Measurements from ENCODE around the gene BLOC1S3. TPM values are rescaled to one million over a fixed set of nuclear protein-coding genes. Genes with fewer than 3 reads are reported as not detected.
A peak's percentile ranks its signal among the peaks of the same experiment; 100 is the strongest.

BLOC1S3 gene
- total and polyA plus RNA-seq, 11 donors = 2.0 to 8.1 (median 4.8) TPM

GRCh38 chr19:45151320-45151719 lies 27.3 kb upstream of the BLOC1S3 start:
- H3K4me1 ChIP-seq = peaks cover 14 to 30% (median 25%) of the 10 kb centered on the region in 12 donors
- no peaks in the 10 kb centered on the region for H3K9me3 ChIP-seq
- no peak overlapping the region for H3K4me3 ChIP-seq
- peaks cover 3 to 32% (median 15%) of the 10 kb centered on the region in 9 donors for H3K27me3 ChIP-seq
- no peak overlapping the region for H3K27ac ChIP-seq
- DNase-seq (no peak), ATAC-seq (no peak)
- peaks cover 0 to 9% (median 1%) of the 10 kb centered on the region in 9 donors for H3K36me3 ChIP-seq
- intact Hi-C loops (cut with DNase I) = no loop called here
- TF ChIP-seq CTCF (IDR thresholded peaks at IDR 0.05) (no peak), POLR2A (IDR thresholded peaks at IDR 0.05) (no peak)
- WGBS, 4 donors = 72 to 88% (median 84%) methylated on average over 3 to 7 of the region's 7 CpGs

- peaks cover 14 to 30% (median 25%) of the 10 kb centered on the region in 12 donors for H3K4me1 ChIP-seq
- no peak for TF ChIP-seq POLR2A (IDR thresholded peaks at IDR 0.05)
- ATAC-seq = no peak
- no peaks in the 10 kb centered on the region for H3K9me3 ChIP-seq
- no peak overlapping the region for H3K27ac ChIP-seq
- DNase-seq = no peak
- peaks cover 3 to 32% (median 15%) of the 10 kb centered on the region in 9 donors for H3K27me3 ChIP-seq
- 12 to 20% (median 14%) methylated on average over 27 to 64 of the region's 64 CpGs for WGBS, 4 donors
- H3K4me3 ChIP-seq = peak overlapping the region in 11 of 12 donors; percentile 3 to 49 (median 34)
- H3K36me3 ChIP-seq = peaks cover 0 to 5% (median 0%) of the 10 kb centered on the region in 9 donors
- intact Hi-C loops (cut with DNase I) = no loop called here
Measured at GRCh38 chr19:45151821-45152503, 26.6 kb upstream of the BLOC1S3 start.

- Histone ChIP-seq H3K4me1 (peaks cover 14 to 30% (median 25%) of the 10 kb centered on the region in 12 donors), H3K9me3 (no peaks in the 10 kb centered on the region), H3K36me3 (no peaks in the 10 kb centered on the region), H3K4me3 (peak overlapping the region; percentile 3 to 49 (median 32)), H3K27me3 (peaks cover 3 to 32% (median 15%) of the 10 kb centered on the region in 9 donors), H3K27ac (peak overlapping the region in 2 of 12 donors; percentile 53 to 64)
- ATAC-seq (peak in 3 of 4 donors; percentile 48 to 56 (median 51)), DNase-seq (peak; percentile 47 to 74 (median 62))
- intact Hi-C loops (cut with DNase I) = no loop called here
- 1 to 5% (median 3%) methylated on average over 21 to 91 of the region's 91 CpGs for WGBS, 4 donors
- TF ChIP-seq POLR2A (IDR thresholded peaks at IDR 0.05) = no peak
- TF ChIP-seq CTCF (IDR thresholded peaks at IDR 0.05) = peak in 3 of 12 donors; percentile 16 to 32 (median 21)
Measured at GRCh38 chr19:45152504-45153338, 25.9 kb upstream of the BLOC1S3 start.

- Histone ChIP-seq H3K4me3 (peak overlapping the region; percentile 3 to 49 (median 32)), H3K27me3 (peaks cover 3 to 35% (median 15%) of the 10 kb centered on the region in 9 donors), H3K27ac (peak overlapping the region in 2 of 12 donors; percentile 53 to 64), H3K4me1 (peaks cover 14 to 30% (median 25%) of the 10 kb centered on the region in 12 donors), H3K36me3 (no peaks in the 10 kb centered on the region), H3K9me3 (no peaks in the 10 kb centered on the region)
- intact Hi-C loops (cut with DNase I) = no loop called here
- ATAC-seq = peak; percentile 34 to 60 (median 58)
- DNase-seq = peak; percentile 47 to 74 (median 49)
- no peak for TF ChIP-seq POLR2A (IDR thresholded peaks at IDR 0.05)
- TF ChIP-seq CTCF (IDR thresholded peaks at IDR 0.05) = no peak
- WGBS, 4 donors = 1 to 4% (median 2%) methylated on average over 33 to 69 of the region's 69 CpGs
Measured at GRCh38 chr19:45153339-45154063, 25.1 kb upstream of the BLOC1S3 start.
